ENCODE data around the gene PLAAT2. TPM values are rescaled to one million over a fixed set of nuclear protein-coding genes. Genes with fewer than 3 reads are reported as not detected.

PLAAT2 gene
- total and polyA plus RNA-seq, 2 of the 13 experiments (the other 11 are each of a cell fraction or from before 2014, with no cell fraction given), result 0.22 TPM; not detected in 1

GRCh38 chr11:63572026-63572688, 9.0 kb upstream of the PLAAT2 start:
- H4K20me1 ChIP-seq (ENCODE audit: insufficient read depth, low read length), result no peaks in the 10 kb centered on the region
- no peaks in the 10 kb centered on the region for H3K27me3 ChIP-seq (ENCODE audit: control insufficient read depth in 1 of 2, insufficient read depth in 2 of 2, low read length in 2 of 2)
- no TSS peak for BruUV-seq (replicated peaks)
- H3K36me3 ChIP-seq (replicated peaks in 1 of 2; ENCODE audit: control insufficient read depth in 1 of 2, insufficient read depth in 2 of 2, low read length in 2 of 2), result no peaks in the 10 kb centered on the region
- ATAC-seq (no peak), FAIRE-seq (no peak), DNase-seq (ENCODE audit: low spot score) (no peak)
- no peak overlapping the region for H2AFZ ChIP-seq (ENCODE audit: low read length)
- no peak overlapping the region for H3K27ac ChIP-seq (ENCODE audit: extremely low read length, insufficient read depth, low read length)
- no peaks in the 10 kb centered on the region for H3K79me2 ChIP-seq (ENCODE audit: insufficient read depth, low read length)
- H3K9me3 ChIP-seq (ENCODE audit: low read length), result no peaks in the 10 kb centered on the region
- no peak for TF ChIP-seq GABPB1 (CRISPR knock-in tag; IDR thresholded peaks at IDR 0.05)
- TF ChIP-seq TARDBP (CRISPR knock-in tag; IDR thresholded peaks at IDR 0.05), result no peak
- TF ChIP-seq ZNF543 (CRISPR knock-in tag; IDR thresholded peaks at IDR 0.05), result no peak
- TF ChIP-seq SMARCC2 (IDR thresholded peaks at IDR 0.05), result no peak
- peaks cover 39% of the 10 kb centered on the region for H3K4me1 ChIP-seq (ENCODE audit: insufficient read depth, low read length)
- CTCF ChIA-PET (ENCODE audit: low intra/inter-chr PET ratio, low total read pairs), result no interaction called here
- in situ Hi-C loops (cut with HindIII; ENCODE audit: extremely low pct_ligation_motif_present, low pct_unique_long_range_greater_than_20kb) (no loop called here), intact Hi-C loops (cut with micrococcal nuclease; ENCODE audit: unreplicated experiment) (no loop called here)
- no peak overlapping the region for H3K4me2 ChIP-seq (ENCODE audit: low read depth, low read length)
- WGBS (ENCODE audit: low lambda C conversion rate), result 58% methylated on average over 3 of the region's 3 CpGs
- H3K9ac ChIP-seq (ENCODE audit: insufficient read depth, low read depth, low read length), result no peak overlapping the region
- POLR2A ChIA-PET, result no interaction called here
- no peak overlapping the region for H3K4me3 ChIP-seq (replicated peaks in 1 of 3; ENCODE audit: insufficient read depth in 1 of 3, low read depth in 2 of 3, low read length in 3 of 3)

GRCh38 chr11:63569570-63569969, 6.4 kb upstream of the PLAAT2 start:
- no peaks in the 10 kb centered on the region for H3K9me3 ChIP-seq (ENCODE audit: low read length)
- WGBS (ENCODE audit: low lambda C conversion rate), result 66% methylated on average over 3 of the region's 3 CpGs
- H3K79me2 ChIP-seq (ENCODE audit: insufficient read depth, low read length), result no peaks in the 10 kb centered on the region
- FAIRE-seq (no peak), ATAC-seq (no peak), DNase-seq (ENCODE audit: low spot score) (no peak)
- no peak overlapping the region for H3K27ac ChIP-seq (ENCODE audit: extremely low read length, insufficient read depth, low read length)
- intact Hi-C loops (cut with micrococcal nuclease; ENCODE audit: unreplicated experiment), result no loop called here
- H2AFZ ChIP-seq (ENCODE audit: low read length), result no peak overlapping the region
- H3K9ac ChIP-seq (ENCODE audit: insufficient read depth, low read depth, low read length), result no peak overlapping the region
- ChIA-PET POLR2A (no interaction called here), CTCF (ENCODE audit: low intra/inter-chr PET ratio, low total read pairs) (no interaction called here)
- H3K27me3 ChIP-seq (ENCODE audit: control insufficient read depth in 1 of 2, insufficient read depth in 2 of 2, low read length in 2 of 2), result no peaks in the 10 kb centered on the region
- in situ Hi-C loops (cut with HindIII; ENCODE audit: extremely low pct_ligation_motif_present, low pct_unique_long_range_greater_than_20kb), result no loop called here
- H3K4me3 ChIP-seq (replicated peaks in 1 of 3; ENCODE audit: insufficient read depth in 1 of 3, low read depth in 2 of 3, low read length in 3 of 3), result no peak overlapping the region
- peaks cover 26% of the 10 kb centered on the region for H3K4me1 ChIP-seq (ENCODE audit: insufficient read depth, low read length)
- no peaks in the 10 kb centered on the region for H3K36me3 ChIP-seq (replicated peaks in 1 of 2; ENCODE audit: control insufficient read depth in 1 of 2, insufficient read depth in 2 of 2, low read length in 2 of 2)
- no peaks in the 10 kb centered on the region for H4K20me1 ChIP-seq (ENCODE audit: insufficient read depth, low read length)
- H3K4me2 ChIP-seq (ENCODE audit: low read depth, low read length), result no peak overlapping the region
- BruUV-seq (replicated peaks), result no TSS peak
- TF ChIP-seq HDAC2 (CRISPR knock-in tag; IDR thresholded peaks at IDR 0.05) (no peak), ZNF746 (CRISPR knock-in tag; IDR thresholded peaks at IDR 0.05) (no peak), PHB2 (IDR thresholded peaks at IDR 0.05; ENCODE audit: partially characterized antibody) (no peak), NCOR1 (IDR thresholded peaks at IDR 0.05; ENCODE audit: borderline replicate concordance, low read length) (no peak), ZFP37 (CRISPR knock-in tag; IDR thresholded peaks at IDR 0.05; ENCODE audit: borderline replicate concordance) (no peak), ZBTB14 (CRISPR knock-in tag; IDR thresholded peaks at IDR 0.05) (no peak), CBX5 (CRISPR knock-in tag; IDR thresholded peaks at IDR 0.05; ENCODE audit: borderline replicate concordance) (no peak), HINFP (CRISPR knock-in tag; IDR thresholded peaks at IDR 0.05; ENCODE audit: low read depth) (no peak), ZBTB2 (CRISPR knock-in tag; IDR thresholded peaks at IDR 0.05; ENCODE audit: low read depth) (no peak)
